Caco-2 (cell line): ENCODE measurements around the gene FARP1. TPM values are rescaled to one million over a fixed set of nuclear protein-coding genes. Genes with fewer than 3 reads are reported as not detected.

ENCODE experiments used
- BruUV-seq: library from RNA; stranded (reverse); fragments of 400-500 nt; replicated peaks from 2 replicates; lab custom pipeline; 2021; lab: Mats Ljungman, UMichigan
- CTCF ChIA-PET: fragments of 300-600 bp; sonication (Branson Sonifier 250); formaldehyde crosslinking; loops from one replicate; lab custom pipeline; 2022; ENCODE audit warnings: antibody characterized with exemption; lab: Charles Lee
- POLR2A ChIA-PET: fragments of 300-600 bp; sonication (Branson Sonifier 250); formaldehyde crosslinking; loops from one replicate; lab custom pipeline; 2022; ENCODE audit warnings: antibody characterized with exemption; lab: Charles Lee
- DNase-seq, 2 experiments: peaks; one replicate each; pipeline versions ENCODE4 v3.0.0 to v3.0.0-alpha.2; 2020 to 2022
- H3K27me3 ChIP-seq: replicated peaks from 2 replicates; pipeline ENCODE4 v1.6.0; 2011; ENCODE audit warnings: low read length; ENCODE audit not compliant: control insufficient read depth, insufficient read depth
- H3K36me3 ChIP-seq: 2 replicates; pipeline ENCODE4 v1.5.1; 2011; ENCODE audit warnings: low read length; ENCODE audit not compliant: control insufficient read depth, insufficient read depth
- H3K4me1 ChIP-seq: fragments of 250-450 bp; sonication (Bioruptor Pico); 2 replicates; pipeline ENCODE4 v1.5.1; 2020; ENCODE audit warnings: mild to moderate bottlenecking
- H3K4me3 ChIP-seq: 2 replicates; pipeline ENCODE4 v1.5.1; 2011; ENCODE audit warnings: low read depth, mild to moderate bottlenecking, control low read depth, low read length
- H3K9me3 ChIP-seq: fragments of 250-450 bp; sonication (Bioruptor Pico); 2 replicates; pipeline ENCODE4 v1.5.1; 2020; ENCODE audit warnings: mild to moderate bottlenecking, moderate library complexity
- H3K27ac Mint-ChIP-seq: one replicate; pipeline ENCODE4 v1.8.0; 2022; ENCODE audit warnings: mixed read lengths; ENCODE audit not compliant: unreplicated experiment
- H3K27me3 Mint-ChIP-seq: one replicate; pipeline ENCODE4 v1.8.0; 2022; ENCODE audit warnings: mixed read lengths; ENCODE audit not compliant: insufficient read depth, unreplicated experiment
- H3K36me3 Mint-ChIP-seq: one replicate; pipeline ENCODE4 v1.8.0; 2022; ENCODE audit warnings: mild to moderate bottlenecking, mixed read lengths; ENCODE audit not compliant: insufficient read depth, unreplicated experiment
- H3K4me1 Mint-ChIP-seq: one replicate; pipeline ENCODE4 v1.8.0; 2022; ENCODE audit warnings: low read depth, mixed read lengths; ENCODE audit not compliant: unreplicated experiment
- H3K4me3 Mint-ChIP-seq: one replicate; pipeline ENCODE4 v1.8.0; 2022; ENCODE audit warnings: mild to moderate bottlenecking, moderate library complexity, mixed read lengths; ENCODE audit not compliant: unreplicated experiment
- H3K9me3 Mint-ChIP-seq: one replicate; pipeline ENCODE4 v1.8.0; 2022; ENCODE audit warnings: mixed read lengths; ENCODE audit not compliant: unreplicated experiment
- intact Hi-C: fragments of 100-400 bp; cut with micrococcal nuclease; formaldehyde crosslinking; loops from one replicate; pipeline ENCODE4 v1.10.0; 2022; ENCODE audit not compliant: unreplicated experiment
- total RNA-seq: library from RNA; stranded (reverse); gene quantifications from 2 replicates; pipeline ENCODE4 v1.2.3, GENCODE V29; 2022
- TF ChIP-seq, protein P1 (sequence below), 2 experiments: fragments of 200-600 bp in 1 of 2; IDR thresholded peaks; 1 replicate in 1 of 2; 2 replicates in 1 of 2; pipeline versions ENCODE4 v1.5.1 to v1.8.0; 2011 to 2022; ENCODE audit warnings: antibody characterized with exemption in 1 of 2, control low read depth in 1 of 2, inconsistent platforms in 1 of 2, low read depth in 1 of 2, low read length in 1 of 2, mild to moderate bottlenecking in 1 of 2, moderate library complexity in 1 of 2; ENCODE audit not compliant: insufficient read depth in 1 of 2, severe bottlenecking in 1 of 2, unreplicated experiment in 1 of 2

FARP1 gene
- total RNA-seq, 1 experiment from 2014 or later = 189 TPM

DNA sequence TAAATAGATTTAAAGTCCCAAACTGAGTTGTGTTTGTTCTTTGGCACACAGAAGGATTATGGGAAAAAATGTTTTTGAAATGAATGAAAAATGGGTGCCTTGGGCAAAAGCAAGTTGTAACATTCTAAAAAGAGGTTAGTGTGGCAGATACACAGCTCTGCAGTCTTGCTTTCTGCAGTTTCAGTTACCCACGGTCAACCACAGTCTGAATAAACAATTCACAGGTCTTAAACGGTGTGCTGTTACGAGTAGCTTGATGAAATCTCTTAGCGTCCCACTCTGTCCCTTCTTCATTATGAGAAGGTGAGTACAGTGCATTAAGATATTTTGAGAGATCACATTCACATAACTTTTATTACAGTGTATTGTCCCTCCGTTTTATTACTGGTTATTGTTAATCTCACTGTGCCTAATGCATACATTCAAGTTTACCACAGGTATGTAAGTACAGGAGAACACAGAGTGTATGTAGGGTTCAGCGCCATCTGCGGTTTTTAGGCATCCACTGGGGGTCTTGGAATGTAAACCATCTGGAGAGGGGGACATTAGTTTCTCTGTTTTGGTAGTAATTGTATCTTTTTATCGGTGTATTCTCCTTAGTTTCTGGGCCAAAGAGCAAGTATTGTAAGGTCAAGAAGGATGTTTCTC is 8.1 kb downstream of the FARP1 start:
- ChIA-PET POLR2A (no interaction called here), CTCF (no interaction called here)
- no TSS peak for BruUV-seq
- intact Hi-C loops = no loop called here
- TF ChIP-seq, protein P1, sequence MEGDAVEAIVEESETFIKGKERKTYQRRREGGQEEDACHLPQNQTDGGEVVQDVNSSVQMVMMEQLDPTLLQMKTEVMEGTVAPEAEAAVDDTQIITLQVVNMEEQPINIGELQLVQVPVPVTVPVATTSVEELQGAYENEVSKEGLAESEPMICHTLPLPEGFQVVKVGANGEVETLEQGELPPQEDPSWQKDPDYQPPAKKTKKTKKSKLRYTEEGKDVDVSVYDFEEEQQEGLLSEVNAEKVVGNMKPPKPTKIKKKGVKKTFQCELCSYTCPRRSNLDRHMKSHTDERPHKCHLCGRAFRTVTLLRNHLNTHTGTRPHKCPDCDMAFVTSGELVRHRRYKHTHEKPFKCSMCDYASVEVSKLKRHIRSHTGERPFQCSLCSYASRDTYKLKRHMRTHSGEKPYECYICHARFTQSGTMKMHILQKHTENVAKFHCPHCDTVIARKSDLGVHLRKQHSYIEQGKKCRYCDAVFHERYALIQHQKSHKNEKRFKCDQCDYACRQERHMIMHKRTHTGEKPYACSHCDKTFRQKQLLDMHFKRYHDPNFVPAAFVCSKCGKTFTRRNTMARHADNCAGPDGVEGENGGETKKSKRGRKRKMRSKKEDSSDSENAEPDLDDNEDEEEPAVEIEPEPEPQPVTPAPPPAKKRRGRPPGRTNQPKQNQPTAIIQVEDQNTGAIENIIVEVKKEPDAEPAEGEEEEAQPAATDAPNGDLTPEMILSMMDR (IDR thresholded peaks at IDR 0.05; ENCODE audit: insufficient read depth in 1 of 2, low read depth in 1 of 2, low read length in 1 of 2, severe bottlenecking in 1 of 2, unreplicated experiment in 1 of 2) = no peak
- no peak overlapping the region for H3K27ac Mint-ChIP-seq
- no peaks in the 10 kb centered on the region for H3K9me3 Mint-ChIP-seq
- H3K36me3 ChIP-seq = no peaks in the 10 kb centered on the region; the same call in 1 of the 2 replicates
- DNase-seq = no peak
- no peaks in the 10 kb centered on the region for H3K27me3 Mint-ChIP-seq
- no peak overlapping the region for H3K4me3 Mint-ChIP-seq
- no peaks in the 10 kb centered on the region for H3K9me3 ChIP-seq
- peaks cover 27% of the 10 kb centered on the region for H3K4me1 ChIP-seq
- no peaks in the 10 kb centered on the region for H3K27me3 ChIP-seq
- peaks cover 28% of the 10 kb centered on the region for H3K36me3 Mint-ChIP-seq
- peaks cover 17% of the 10 kb centered on the region for H3K4me1 Mint-ChIP-seq
- no peak overlapping the region for H3K4me3 ChIP-seq

DNA sequence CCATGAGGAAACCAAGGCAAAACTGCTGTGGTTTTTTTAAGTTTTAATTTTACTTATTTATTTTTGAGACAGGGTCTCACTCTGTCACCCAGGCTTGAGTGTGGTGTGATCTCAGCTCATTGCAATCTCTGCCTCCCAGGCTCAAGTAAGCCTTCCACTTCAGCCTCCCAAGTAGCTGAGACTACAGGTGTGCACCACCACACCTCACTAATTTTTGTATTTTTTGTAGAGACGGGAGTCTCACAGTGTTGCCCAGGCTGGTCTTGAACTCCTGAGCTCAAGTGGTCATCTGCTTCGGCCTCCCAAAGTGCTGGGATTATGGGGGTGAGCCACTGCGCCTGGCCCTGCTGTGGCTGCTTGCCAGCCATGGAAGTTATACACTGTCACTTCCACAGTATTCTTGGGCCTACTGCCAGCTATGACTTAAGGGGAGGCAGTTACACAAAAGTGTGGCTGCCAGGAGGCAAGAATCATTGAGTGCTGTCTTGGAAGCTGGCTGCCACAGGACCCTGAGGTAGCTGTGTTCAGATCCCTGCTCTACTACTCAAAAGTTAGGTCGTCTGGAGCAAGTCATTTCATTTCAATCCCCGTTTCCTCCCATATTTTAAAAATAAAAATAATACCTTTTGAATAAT is 12.7 kb downstream of the FARP1 start:
- no peaks in the 10 kb centered on the region for H3K9me3 Mint-ChIP-seq
- H3K9me3 ChIP-seq = no peaks in the 10 kb centered on the region
- TF ChIP-seq, protein P1 (IDR thresholded peaks at IDR 0.05; ENCODE audit: insufficient read depth in 1 of 2, low read depth in 1 of 2, low read length in 1 of 2, severe bottlenecking in 1 of 2, unreplicated experiment in 1 of 2) = no peak
- H3K27me3 ChIP-seq = no peaks in the 10 kb centered on the region
- H3K27ac Mint-ChIP-seq = no peak overlapping the region
- H3K27me3 Mint-ChIP-seq = no peaks in the 10 kb centered on the region
- H3K36me3 ChIP-seq = no peaks in the 10 kb centered on the region; the same call in 1 of the 2 replicates
- no peak for DNase-seq
- CTCF ChIA-PET = no interaction called here
- intact Hi-C loops = no loop called here
- no peak overlapping the region for H3K4me3 Mint-ChIP-seq
- POLR2A ChIA-PET = no interaction called here
- no peak overlapping the region for H3K4me3 ChIP-seq
- BruUV-seq = no TSS peak
- H3K36me3 Mint-ChIP-seq = peaks cover 29% of the 10 kb centered on the region
- peaks cover 22% of the 10 kb centered on the region for H3K4me1 ChIP-seq
- peaks cover 23% of the 10 kb centered on the region for H3K4me1 Mint-ChIP-seq

DNA sequence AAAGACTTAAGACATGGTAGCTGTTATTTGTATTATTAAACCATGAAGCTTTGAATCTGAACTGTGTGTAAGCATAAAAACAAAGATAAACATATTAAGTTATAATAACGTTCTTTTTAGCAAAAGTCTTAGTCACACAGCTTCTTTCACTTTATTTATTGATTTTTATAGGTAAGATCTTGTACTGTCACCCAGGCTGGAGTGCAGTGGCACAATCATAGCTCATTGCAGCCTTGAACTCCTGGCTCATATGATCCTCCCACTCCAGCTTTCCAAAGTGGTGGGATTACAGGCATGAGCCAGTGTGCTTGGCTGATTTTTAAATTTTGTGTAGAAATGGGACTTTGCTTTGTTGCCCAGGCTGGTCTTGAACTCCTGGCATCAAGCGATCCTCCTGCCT is 13.4 kb downstream of the FARP1 start:
- Histone ChIP-seq H3K4me1 (peaks cover 28% of the 10 kb centered on the region), H3K36me3 (no peaks in the 10 kb centered on the region; the same call in 1 of the 2 replicates), H3K4me3 (no peak overlapping the region), H3K27me3 (no peaks in the 10 kb centered on the region), H3K9me3 (no peaks in the 10 kb centered on the region)
- TF ChIP-seq, protein P1 (IDR thresholded peaks at IDR 0.05; ENCODE audit: insufficient read depth in 1 of 2, low read depth in 1 of 2, low read length in 1 of 2, severe bottlenecking in 1 of 2, unreplicated experiment in 1 of 2) = no peak
- Mint-ChIP-seq H3K27me3 (no peaks in the 10 kb centered on the region), H3K4me3 (no peak overlapping the region), H3K4me1 (peaks cover 29% of the 10 kb centered on the region), H3K36me3 (peaks cover 35% of the 10 kb centered on the region), H3K27ac (no peak overlapping the region), H3K9me3 (no peaks in the 10 kb centered on the region)
- intact Hi-C loops = no loop called here
- BruUV-seq = no TSS peak
- no peak for DNase-seq
- ChIA-PET POLR2A (no interaction called here), CTCF (no interaction called here)
